K562 (cell line): ENCODE data around the gene ARHGAP42. TPM values are rescaled to one million over a fixed set of nuclear protein-coding genes. Genes with fewer than 3 reads are reported as not detected.

ENCODE experiments used
- ATAC-seq: fragments of 200-7000 bp; cut with Tn5 transposase; 3 replicates; pipeline ENCODE4 v1.9.1; 2020; ENCODE audit warnings: moderate library complexity
- BruUV-seq: library from RNA; stranded (reverse); fragments of 400-500 nt; replicated peaks from 2 replicates; lab custom pipeline; 2021; lab: Mats Ljungman, UMichigan
- CTCF ChIA-PET: fragments of 300-600 bp; formaldehyde crosslinking; extraction: SDS; loops from one replicate; lab custom pipeline; 2021; ENCODE audit warnings: low intra/inter-chr PET ratio; lab: Yijun Ruan, JAX
- POLR2A ChIA-PET: fragments of 300-600, 350-650 bp; sonication (Branson Sonifier 250); formaldehyde crosslinking; extraction: SDS; loops from one replicate; lab custom pipeline; 2021; ENCODE audit warnings: antibody characterized with exemption, inconsistent platforms; lab: Yijun Ruan, JAX
- DNase-seq, 4 experiments: peaks; one replicate each; pipeline versions ENCODE4 v3.0.0 to v3.0.0-alpha.2; 2011 to 2018; ENCODE audit warnings: low spot score in 3 of 4, mixed read lengths in 3 of 4; ENCODE audit errors: extremely low read depth in 1 of 4
- FAIRE-seq: peaks from 2 replicates; lab custom pipeline; 2011; peaks lifted over from hg19 to GRCh38; lab: Jason Lieb, UNC
- H2AFZ ChIP-seq: 2 replicates; pipeline ENCODE4 v1.6.0; 2011; ENCODE audit warnings: low read depth, low read length, control low read depth, inconsistent platforms
- H3K27ac ChIP-seq: fragments of 200-600 bp; 3 replicates; pipeline ENCODE4 v1.8.0; 2011; ENCODE audit warnings: low read depth, mild to moderate bottlenecking, control low read depth, inconsistent platforms, low read length, moderate library complexity, mixed read lengths; ENCODE audit errors: extremely low read depth
- H3K27me3 ChIP-seq, 2 experiments: fragments of 300-600 bp in 1 of 2; 2 replicates in 1 of 2; 3 replicates in 1 of 2; pipeline versions ENCODE4 v1.6.0 to v1.8.0; 2011; ENCODE audit warnings: inconsistent platforms in 2 of 2, low read length in 2 of 2, mild to moderate bottlenecking in 1 of 2, mixed read lengths in 1 of 2, moderate library complexity in 1 of 2; ENCODE audit not compliant: control insufficient read depth in 2 of 2, insufficient read depth in 2 of 2
- H3K36me3 ChIP-seq: fragments of 300-600 bp; 3 replicates; pipeline ENCODE4 v1.8.0; 2011; ENCODE audit warnings: mild to moderate bottlenecking, low read length, inconsistent platforms; ENCODE audit not compliant: control insufficient read depth, insufficient read depth
- H3K4me1 ChIP-seq, 2 experiments: fragments of 200-600 bp in 1 of 2; replicated peaks in 1 of 2; 2 replicates in 1 of 2; 3 replicates in 1 of 2; pipeline versions ENCODE4 v1.5.1 to v1.8.0; 2011; ENCODE audit warnings: inconsistent platforms in 2 of 2, low read length in 2 of 2, mild to moderate bottlenecking in 1 of 2, mixed read lengths in 1 of 2, moderate library complexity in 1 of 2; ENCODE audit not compliant: control insufficient read depth in 2 of 2, insufficient read depth in 2 of 2
- H3K4me2 ChIP-seq: 2 replicates; pipeline ENCODE4 v1.6.1; 2011; ENCODE audit warnings: low read length, control low read depth, inconsistent platforms, mixed read lengths; ENCODE audit not compliant: insufficient read depth
- H3K4me3 ChIP-seq: fragments of 200-600 bp; sonication (generic), shearing (Covaris generic); 2 replicates; pipeline ENCODE4 v1.5.1; 2016; ENCODE audit warnings: control low read depth, inconsistent platforms
- H3K79me2 ChIP-seq: fragments of 200-600 bp; 3 replicates; pipeline ENCODE4 v1.8.0; 2011; ENCODE audit warnings: low read length, inconsistent platforms; ENCODE audit not compliant: control insufficient read depth, insufficient read depth
- H3K9ac ChIP-seq, 2 experiments: 2 replicates each; pipeline versions ENCODE4 v1.6.0 to v1.6.1; 2011; ENCODE audit warnings: low read depth in 2 of 2, low read length in 2 of 2, control low read depth in 1 of 2, inconsistent platforms in 1 of 2, mild to moderate bottlenecking in 1 of 2, mixed read lengths in 1 of 2; ENCODE audit not compliant: insufficient read depth in 1 of 2
- H3K9me1 ChIP-seq: one replicate; pipeline ENCODE4 v1.6.0; 2011; ENCODE audit warnings: inconsistent platforms, mild to moderate bottlenecking, low read length, moderate library complexity; ENCODE audit not compliant: control insufficient read depth, insufficient read depth
- H3K9me3 ChIP-seq: replicated peaks from 2 replicates; pipeline ENCODE4 v1.5.1; 2011; ENCODE audit warnings: low read depth, low read length, inconsistent platforms; ENCODE audit not compliant: control insufficient read depth, insufficient read depth
- H4K20me1 ChIP-seq: replicated peaks from 2 replicates; pipeline ENCODE4 v1.6.1; 2011; ENCODE audit warnings: low read length, inconsistent platforms, mixed read lengths; ENCODE audit not compliant: control insufficient read depth, insufficient read depth
- CBX5 ChIP-seq: IDR thresholded peaks from 2 replicates; pipeline ENCODE4 v1.6.1; 2014; ENCODE audit warnings: low read depth, borderline replicate concordance
- FOSL1 ChIP-seq: fragments of 200-800 bp; sonication (Bioruptor generic); conservative IDR thresholded peaks from 2 replicates; pipeline ENCODE4 v1.6.1; 2016; ENCODE audit warnings: missing genetic modification characterization, missing compliant biosample characterization
- HDAC2 ChIP-seq: fragments of 450-650 bp; IDR thresholded peaks from 2 replicates; pipeline ENCODE4 v1.6.1; 2016; ENCODE audit warnings: mild to moderate bottlenecking
- KHSRP ChIP-seq: fragments of 450-650 bp; IDR thresholded peaks from 2 replicates; pipeline ENCODE4 v1.6.1; 2017
- ZNF12 ChIP-seq: sonication (generic); formaldehyde crosslinking; IDR thresholded peaks from 2 replicates; pipeline ENCODE4 v1.4.0; 2020; ENCODE audit warnings: mild to moderate bottlenecking, missing genetic modification reagents
- WGBS: fragments of 100-300 bp; shearing (Covaris generic); methylation state at CpG from one replicate; pipeline ENCODE4 v1.1.6; 2016; ENCODE audit warnings: low coverage, mixed read lengths; ENCODE audit not compliant: insufficient coverage; ENCODE audit errors: missing lambda C conversion rate; 5-methylcytosine and 5-hydroxymethylcytosine counted together
- in situ Hi-C: fragments of 300-500 bp; cut with MboI; formaldehyde crosslinking; loops from 4 replicates; pipeline ENCODE4 v1.15.0; 2018; ENCODE audit warnings: inconsistent platforms, mixed read lengths
- intact Hi-C: fragments of 100-400 bp; cut with micrococcal nuclease; formaldehyde crosslinking; loops from 2 replicates; pipeline ENCODE4 v1.14.2; 2022
- polyA plus RNA-seq, 8 experiments: library from polyadenylated mRNA; depleted of rRNA in 4 of 8; stranded (reverse) in 5 of 8; unstranded in 3 of 8; fragments of >200 nt; fragmentation: Nextera tagmentation in 2 of 8; fragmentation: Illumina TruSeq in 1 of 8; extraction: Ambion mirVana in 2 of 8; extraction: Trizol in 1 of 8; gene quantifications; 2 replicates each; pipeline versions ENCODE4 v1.2.1 to v1.2.3, GENCODE V29; 2011 to 2014; ENCODE audit warnings: inconsistent platforms in 1 of 8, missing spikeins in 1 of 8
- total RNA-seq, 7 experiments: library from RNA; depleted of rRNA in 6 of 7; stranded (reverse); fragments of >200 nt in 6 of 7; fragmentation: Illumina TruSeq in 2 of 7; extraction: Trizol in 2 of 7; gene quantifications; 2 replicates each; pipeline versions ENCODE4 v1.2.1 to v1.2.3, GENCODE V29; 2011 to 2021; ENCODE audit warnings: low replicate concordance in 1 of 7
- TF ChIP-seq, protein P1 (sequence below): sonication (generic); formaldehyde crosslinking; IDR thresholded peaks from 2 replicates; pipeline ENCODE4 v1.9.0; 2022; ENCODE audit warnings: mild to moderate bottlenecking, missing genetic modification reagents

The ARHGAP42 gene
- total and polyA plus RNA-seq, 9 of the 15 experiments (the other 6 are each of a cell fraction or from before 2014, with no cell fraction given) = 0.95 to 6.1 (median 2.4) TPM

DNA sequence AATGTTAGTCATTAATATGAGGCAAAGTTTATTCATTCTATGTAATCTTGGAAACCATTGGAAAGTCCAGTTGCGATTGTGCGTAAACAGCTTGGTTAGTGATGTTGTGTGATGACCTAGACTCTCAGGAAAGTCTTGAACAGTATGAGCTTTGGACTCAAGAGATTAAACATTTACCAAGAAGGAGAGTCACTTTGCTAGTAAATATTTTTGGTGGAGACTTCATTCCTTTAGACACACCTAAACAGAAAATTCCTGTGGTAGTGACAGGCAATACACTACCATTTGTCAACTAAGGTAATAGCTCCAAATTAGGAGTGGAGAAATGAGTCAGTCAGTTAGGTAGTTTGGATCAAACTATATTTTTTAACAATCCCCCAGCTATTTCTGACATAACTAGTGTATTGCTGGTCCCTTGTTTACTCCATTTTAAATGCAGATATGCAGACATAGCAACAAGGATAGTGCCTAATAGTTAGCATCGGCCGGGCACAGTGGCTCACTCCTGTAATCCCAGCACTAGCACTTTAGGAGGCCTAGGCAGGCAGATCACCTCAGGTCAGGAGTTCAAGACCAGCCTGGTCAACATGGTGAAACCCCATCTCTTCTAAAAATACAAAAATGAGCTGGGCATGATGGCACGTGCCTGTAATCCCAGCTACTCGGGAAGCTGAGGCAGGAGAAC is 89.3 kb downstream of the ARHGAP42 start:
- H3K9me1 ChIP-seq = no peaks in the 10 kb centered on the region
- no peaks in the 10 kb centered on the region for H3K27me3 ChIP-seq
- no peak overlapping the region for H3K4me3 ChIP-seq
- TF ChIP-seq CBX5 (no peak), ZNF12 (CRISPR knock-in tag) (no peak), HDAC2 (no peak)
- TF ChIP-seq, protein P1, sequence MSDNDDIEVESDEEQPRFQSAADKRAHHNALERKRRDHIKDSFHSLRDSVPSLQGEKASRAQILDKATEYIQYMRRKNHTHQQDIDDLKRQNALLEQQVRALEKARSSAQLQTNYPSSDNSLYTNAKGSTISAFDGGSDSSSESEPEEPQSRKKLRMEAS (CRISPR knock-in tag) = no peak
- H2AFZ ChIP-seq = no peak overlapping the region
- H4K20me1 ChIP-seq = no peaks in the 10 kb centered on the region
- no peak overlapping the region for H3K9ac ChIP-seq
- WGBS = 34% methylated on average over 6 of the region's 6 CpGs
- intact Hi-C loops = no loop called here
- in situ Hi-C loops = no loop called here
- H3K9me3 ChIP-seq = no peaks in the 10 kb centered on the region
- no peak for DNase-seq
- no TSS peak for BruUV-seq
- H3K27ac ChIP-seq = no peak overlapping the region
- no peak for FAIRE-seq
- ChIA-PET CTCF (no interaction called here), POLR2A (interaction anchor here (0.7 kb wide), 1 partner anchor 1708 kb away, joined by 3 read pairs; no protein-coding TSS in a partner anchor)
- ATAC-seq = no peak
- no peaks in the 10 kb centered on the region for H3K4me1 ChIP-seq
- H3K4me2 ChIP-seq = no peak overlapping the region
- H3K36me3 ChIP-seq = no peaks in the 10 kb centered on the region
- no peaks in the 10 kb centered on the region for H3K79me2 ChIP-seq

DNA sequence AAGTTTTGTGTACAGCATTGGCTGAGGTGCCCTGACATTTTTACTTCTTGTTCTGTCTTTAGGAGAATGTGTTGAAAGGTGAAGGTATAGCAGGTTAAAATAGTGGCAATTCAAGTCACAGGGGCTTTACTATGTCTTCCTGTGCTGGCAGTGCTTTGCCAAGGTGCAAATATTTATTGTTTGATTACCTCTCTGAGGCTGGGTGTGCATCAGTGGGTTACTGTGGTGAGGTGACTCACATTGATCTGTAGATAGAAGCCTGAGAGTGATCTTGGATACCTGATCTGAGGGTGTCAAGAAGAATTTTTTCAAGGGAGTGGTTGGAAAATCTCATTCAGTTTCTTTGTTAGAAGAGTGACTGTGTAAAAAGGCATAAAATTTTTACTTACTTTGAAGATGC is 90.0 kb downstream of the ARHGAP42 start:
- no peaks in the 10 kb centered on the region for H4K20me1 ChIP-seq
- CTCF ChIA-PET = no interaction called here
- intact Hi-C loops = no loop called here
- no peak overlapping the region for H3K27ac ChIP-seq
- BruUV-seq = no TSS peak
- in situ Hi-C loops = no loop called here
- no peak overlapping the region for H3K4me2 ChIP-seq
- no peaks in the 10 kb centered on the region for H3K9me1 ChIP-seq
- H3K79me2 ChIP-seq = no peaks in the 10 kb centered on the region
- no peaks in the 10 kb centered on the region for H3K9me3 ChIP-seq
- FAIRE-seq = no peak
- no peak overlapping the region for H2AFZ ChIP-seq
- no peak for DNase-seq
- H3K27me3 ChIP-seq = no peaks in the 10 kb centered on the region
- H3K4me1 ChIP-seq = no peaks in the 10 kb centered on the region
- POLR2A ChIA-PET = no interaction called here
- H3K4me3 ChIP-seq = no peak overlapping the region
- H3K36me3 ChIP-seq = no peaks in the 10 kb centered on the region
- no peak for ATAC-seq
- no peak overlapping the region for H3K9ac ChIP-seq
- TF ChIP-seq FOSL1 (tag) (peak; percentile 49; the same call in 1 of the 2 replicates), KHSRP (no peak)
- TF ChIP-seq, all 486 proteins: peak for 1
